ENCODE results near the gene CDH16.

CDH16 gene

GRCh38 chr16:66894055-66894454 is 24.6 kb downstream of the CDH16 start:
- TF ChIP-seq TAF1 (IDR thresholded peaks at IDR 0.05; ENCODE audit: low read depth, low read length) (no peak), POLR2A (IDR thresholded peaks at IDR 0.05; ENCODE audit: low read depth, low read length) (no peak), PAX5 (IDR thresholded peaks at IDR 0.05; ENCODE audit: insufficient read depth, low read length, severe bottlenecking) (no peak), SPI1 (IDR thresholded peaks at IDR 0.05; ENCODE audit: low read depth, low read length) (no peak), POLR2AphosphoS5 (IDR thresholded peaks at IDR 0.05; ENCODE audit: low read depth, low read length) (no peak), POU2F2 (IDR thresholded peaks at IDR 0.05; ENCODE audit: low read depth, low read length) (no peak)
- no peak for DNase-seq (ENCODE audit: insufficient read length, low spot score)
- FAIRE-seq: no peak

DNA sequence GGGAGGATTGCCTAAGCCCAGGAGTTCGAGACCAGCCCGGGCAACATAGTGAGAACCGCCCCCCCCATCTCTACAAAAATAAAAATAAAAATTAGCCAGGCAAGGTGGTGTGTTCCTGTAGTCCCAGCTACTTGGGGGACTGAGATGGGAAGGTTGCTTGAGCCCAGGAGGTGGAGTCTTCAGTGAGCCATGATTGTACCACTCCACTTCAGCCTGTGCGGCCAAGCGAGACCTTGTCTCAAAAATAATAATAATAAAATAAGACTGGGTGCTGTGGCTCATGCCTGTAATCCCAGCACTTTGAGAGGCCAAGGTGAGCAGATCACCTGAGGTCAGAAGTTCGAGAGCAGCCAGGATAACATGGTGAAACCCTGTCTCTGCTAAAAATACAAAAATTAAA is 26.9 kb downstream of the CDH16 start:
- no peak for TF ChIP-seq POLR2AphosphoS5 (IDR thresholded peaks at IDR 0.05; ENCODE audit: low read depth, low read length)
- TF ChIP-seq TAF1 (IDR thresholded peaks at IDR 0.05; ENCODE audit: low read depth, low read length): no peak
- peak; percentile 66 for TF ChIP-seq PAX5 (IDR thresholded peaks at IDR 0.05; ENCODE audit: insufficient read depth, low read length, severe bottlenecking)
- no peak for TF ChIP-seq SPI1 (IDR thresholded peaks at IDR 0.05; ENCODE audit: low read depth, low read length)
- DNase-seq (ENCODE audit: insufficient read length, low spot score): no peak
- FAIRE-seq: no peak

- TF ChIP-seq SPI1 (IDR thresholded peaks at IDR 0.05; ENCODE audit: low read depth, low read length) (no peak), POLR2AphosphoS5 (IDR thresholded peaks at IDR 0.05; ENCODE audit: low read depth, low read length) (no peak), POLR2A (IDR thresholded peaks at IDR 0.05; ENCODE audit: low read depth, low read length) (no peak), TAF1 (IDR thresholded peaks at IDR 0.05; ENCODE audit: low read depth, low read length) (no peak), POU2F2 (IDR thresholded peaks at IDR 0.05; ENCODE audit: low read depth, low read length) (no peak), PAX5 (IDR thresholded peaks at IDR 0.05; ENCODE audit: insufficient read depth, low read length, severe bottlenecking) (no peak)
- no peak for FAIRE-seq
- DNase-seq (ENCODE audit: insufficient read length, low spot score): no peak
Measured at GRCh38 chr16:66891360-66891759, 27.3 kb downstream of the CDH16 start.

DNA sequence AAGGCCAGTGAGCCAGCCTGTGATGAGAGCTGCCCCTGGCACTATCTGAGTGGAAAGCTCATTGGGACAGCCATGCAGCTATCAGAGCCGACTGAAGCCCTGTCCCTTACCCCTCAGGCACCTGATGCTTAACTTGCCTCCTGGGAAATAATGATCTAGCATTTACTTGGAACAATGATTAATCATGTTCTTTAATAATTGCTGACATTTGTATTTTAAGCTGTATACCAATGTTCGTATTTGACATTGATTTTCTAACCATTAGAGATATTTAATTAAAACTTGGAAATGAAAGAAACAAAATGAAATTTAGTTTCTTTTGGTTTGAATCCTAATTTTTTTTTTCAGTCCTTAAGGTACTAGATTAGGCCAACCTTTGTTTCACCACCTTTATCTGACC is 27.9 kb downstream of the CDH16 start:
- no peak for FAIRE-seq
- no peak for DNase-seq (ENCODE audit: insufficient read length, low spot score)
- no peak for TF ChIP-seq POLR2AphosphoS5 (IDR thresholded peaks at IDR 0.05; ENCODE audit: low read depth, low read length)
- TF ChIP-seq POU2F2 (IDR thresholded peaks at IDR 0.05; ENCODE audit: low read depth, low read length): no peak
- no peak for TF ChIP-seq POLR2A (IDR thresholded peaks at IDR 0.05; ENCODE audit: low read depth, low read length)
- no peak for TF ChIP-seq PAX5 (IDR thresholded peaks at IDR 0.05; ENCODE audit: insufficient read depth, low read length, severe bottlenecking)

GRCh38 chr16:66889622-66890021 is 29.1 kb downstream of the CDH16 start:
- DNase-seq (ENCODE audit: insufficient read length, low spot score): no peak
- TF ChIP-seq POLR2AphosphoS5 (IDR thresholded peaks at IDR 0.05; ENCODE audit: low read depth, low read length) (no peak), SPI1 (IDR thresholded peaks at IDR 0.05; ENCODE audit: low read depth, low read length) (no peak), POLR2A (IDR thresholded peaks at IDR 0.05; ENCODE audit: low read depth, low read length) (no peak), TAF1 (IDR thresholded peaks at IDR 0.05; ENCODE audit: low read depth, low read length) (no peak), POU2F2 (IDR thresholded peaks at IDR 0.05; ENCODE audit: low read depth, low read length) (no peak), PAX5 (IDR thresholded peaks at IDR 0.05; ENCODE audit: insufficient read depth, low read length, severe bottlenecking) (no peak)
- FAIRE-seq: no peak

GRCh38 chr16:66888647-66889615 is 29.8 kb downstream of the CDH16 start:
- FAIRE-seq (no peak), DNase-seq (ENCODE audit: insufficient read length, low spot score) (no peak)
- TF ChIP-seq POLR2AphosphoS5 (IDR thresholded peaks at IDR 0.05; ENCODE audit: low read depth, low read length): no peak
- no peak for TF ChIP-seq SPI1 (IDR thresholded peaks at IDR 0.05; ENCODE audit: low read depth, low read length)
- no peak for TF ChIP-seq TAF1 (IDR thresholded peaks at IDR 0.05; ENCODE audit: low read depth, low read length)
- TF ChIP-seq POU2F2 (IDR thresholded peaks at IDR 0.05; ENCODE audit: low read depth, low read length): no peak
- TF ChIP-seq POLR2A (IDR thresholded peaks at IDR 0.05; ENCODE audit: low read depth, low read length): no peak
- TF ChIP-seq PAX5 (IDR thresholded peaks at IDR 0.05; ENCODE audit: insufficient read depth, low read length, severe bottlenecking): no peak

- TF ChIP-seq PAX5 (IDR thresholded peaks at IDR 0.05; ENCODE audit: insufficient read depth, low read length, severe bottlenecking) (no peak), SPI1 (IDR thresholded peaks at IDR 0.05; ENCODE audit: low read depth, low read length) (no peak), POU2F2 (IDR thresholded peaks at IDR 0.05; ENCODE audit: low read depth, low read length) (no peak), TAF1 (IDR thresholded peaks at IDR 0.05; ENCODE audit: low read depth, low read length) (no peak), POLR2A (IDR thresholded peaks at IDR 0.05; ENCODE audit: low read depth, low read length) (no peak), POLR2AphosphoS5 (IDR thresholded peaks at IDR 0.05; ENCODE audit: low read depth, low read length) (no peak)
- FAIRE-seq (no peak), DNase-seq (ENCODE audit: insufficient read length, low spot score) (no peak)
Measured at GRCh38 chr16:66886914-66887313, 31.8 kb downstream of the CDH16 start.

DNA sequence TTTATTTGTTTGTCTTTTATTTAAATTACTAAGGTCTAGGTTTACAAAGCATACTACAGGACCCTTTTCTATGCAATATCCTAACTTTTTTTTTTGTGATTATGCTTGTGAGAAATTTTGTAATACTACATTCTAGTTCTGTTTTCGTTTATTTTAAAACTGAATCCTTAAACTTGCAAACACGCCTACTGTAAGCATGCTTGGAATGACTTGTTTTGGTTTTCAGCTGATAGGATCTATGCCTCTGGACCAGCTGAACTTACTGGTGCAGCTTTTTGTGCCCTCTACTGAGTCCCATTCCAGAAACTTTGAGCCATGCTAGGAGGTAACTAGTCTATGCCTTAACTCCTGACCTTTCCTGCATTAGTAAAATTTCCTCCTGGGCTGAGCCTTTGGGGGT is 32.4 kb downstream of the CDH16 start:
- TF ChIP-seq POU2F2 (IDR thresholded peaks at IDR 0.05; ENCODE audit: low read depth, low read length): no peak
- TF ChIP-seq POLR2AphosphoS5 (IDR thresholded peaks at IDR 0.05; ENCODE audit: low read depth, low read length): no peak
- TF ChIP-seq TAF1 (IDR thresholded peaks at IDR 0.05; ENCODE audit: low read depth, low read length): no peak
- no peak for TF ChIP-seq SPI1 (IDR thresholded peaks at IDR 0.05; ENCODE audit: low read depth, low read length)
- TF ChIP-seq POLR2A (IDR thresholded peaks at IDR 0.05; ENCODE audit: low read depth, low read length): no peak
- no peak for TF ChIP-seq PAX5 (IDR thresholded peaks at IDR 0.05; ENCODE audit: insufficient read depth, low read length, severe bottlenecking)
- DNase-seq (ENCODE audit: insufficient read length, low spot score): no peak
- FAIRE-seq: no peak

- DNase-seq (ENCODE audit: insufficient read length, low spot score) (no peak), FAIRE-seq (no peak)
- no peak for TF ChIP-seq PAX5 (IDR thresholded peaks at IDR 0.05; ENCODE audit: insufficient read depth, low read length, severe bottlenecking)
- no peak for TF ChIP-seq POLR2AphosphoS5 (IDR thresholded peaks at IDR 0.05; ENCODE audit: low read depth, low read length)
- TF ChIP-seq POU2F2 (IDR thresholded peaks at IDR 0.05; ENCODE audit: low read depth, low read length): no peak
- no peak for TF ChIP-seq SPI1 (IDR thresholded peaks at IDR 0.05; ENCODE audit: low read depth, low read length)
- no peak for TF ChIP-seq TAF1 (IDR thresholded peaks at IDR 0.05; ENCODE audit: low read depth, low read length)
- no peak for TF ChIP-seq POLR2A (IDR thresholded peaks at IDR 0.05; ENCODE audit: low read depth, low read length)
Measured at GRCh38 chr16:66885491-66885890, 33.2 kb downstream of the CDH16 start.

Data from GM12891 (cell line).